Activated CD4-positive, alpha-beta T cell treated with anti-CD3 and anti-CD28 coated beads for 48 hours (primary cell): ENCODE data around the gene STARD10.

Source experiments
- DNase-seq: peaks from one replicate; pipeline ENCODE4 v3.0.0-alpha.2; 2020

The STARD10 gene

GRCh38 chr11:72742513-72743320, 51.1 kb downstream of the STARD10 start:
- no peak for DNase-seq

GRCh38 chr11:72741849-72742512, 51.9 kb downstream of the STARD10 start:
- DNase-seq = no peak

GRCh38 chr11:72741429-72741833, 52.4 kb downstream of the STARD10 start:
- DNase-seq = no peak

GRCh38 chr11:72740562-72741428, 53.1 kb downstream of the STARD10 start:
- DNase-seq = no peak

GRCh38 chr11:72740060-72740424, 53.8 kb downstream of the STARD10 start:
- no peak for DNase-seq

GRCh38 chr11:72739240-72740059, 54.4 kb downstream of the STARD10 start:
- DNase-seq = no peak

GRCh38 chr11:72738199-72739141, 55.4 kb downstream of the STARD10 start:
- no peak for DNase-seq

- no peak for DNase-seq
Measured at GRCh38 chr11:72737336-72737735, 56.5 kb downstream of the STARD10 start.

- peak; percentile 72 for DNase-seq
Measured at GRCh38 chr11:72736452-72737069, 57.3 kb downstream of the STARD10 start.

GRCh38 chr11:72735495-72736027, 58.3 kb downstream of the STARD10 start:
- no peak for DNase-seq

- DNase-seq = no peak
Measured at GRCh38 chr11:72732329-72732728, 61.5 kb downstream of the STARD10 start.

GRCh38 chr11:72730737-72731136, 63.1 kb downstream of the STARD10 start:
- DNase-seq = no peak

GRCh38 chr11:72730243-72730642, 63.6 kb downstream of the STARD10 start:
- no peak for DNase-seq

GRCh38 chr11:72727521-72727920, 66.3 kb downstream of the STARD10 start:
- no peak for DNase-seq

GRCh38 chr11:72726266-72727220, 67.3 kb downstream of the STARD10 start:
- no peak for DNase-seq

- DNase-seq = no peak
Measured at GRCh38 chr11:72725724-72726028, 68.2 kb downstream of the STARD10 start.

- DNase-seq = peak; percentile 86
Measured at GRCh38 chr11:72724851-72725723, 68.8 kb downstream of the STARD10 start.

GRCh38 chr11:72724021-72724551, 69.8 kb downstream of the STARD10 start:
- DNase-seq = no peak
